Heart right ventricle (tissue), 16 donors: ENCODE measurements around the gene ACTN1. TPM values are rescaled to one million over a fixed set of nuclear protein-coding genes. Genes with fewer than 3 reads are reported as not detected.

ENCODE experiments used
- ATAC-seq, 8 donors: fragments of 200-7000 bp; cut with Tn5 transposase; one replicate each; pipeline ENCODE4 v1.9.1; 2020; ENCODE audit warnings: mild to moderate bottlenecking in 8 of 8, moderate library complexity in 8 of 8, moderate number of reproducible peaks in 1 of 8
- DNase-seq, 2 donors: peaks; one replicate each; pipeline ENCODE4 v3.0.0-alpha.2; 2020
- H3K27ac ChIP-seq, 10 donors: fragments of 200-600 bp; sonication (generic) in 2 of 10; one replicate each; pipeline versions ENCODE4 v1.5.0 to v1.8.0; 2020 to 2022; ENCODE audit warnings: mild to moderate bottlenecking in 3 of 10
- H3K27me3 ChIP-seq, 7 donors: fragments of 200-600 bp; one replicate each; pipeline ENCODE4 v1.8.0; 2021 to 2022; ENCODE audit warnings: mild to moderate bottlenecking in 2 of 7
- H3K36me3 ChIP-seq, 9 donors: fragments of 200-600 bp; sonication (generic) in 1 of 9; one replicate each; pipeline versions ENCODE4 v1.5.0 to v1.8.0; 2020 to 2022; ENCODE audit warnings: mild to moderate bottlenecking in 2 of 9
- H3K4me1 ChIP-seq, 9 donors: fragments of 200-600 bp; sonication (generic) in 1 of 9; one replicate each; pipeline versions ENCODE4 v1.5.0 to v1.8.0; 2020 to 2022; ENCODE audit warnings: mild to moderate bottlenecking in 4 of 9
- H3K4me3 ChIP-seq, 10 donors: fragments of 200-600 bp; sonication (generic) in 2 of 10; one replicate each; pipeline versions ENCODE4 v1.5.0 to v1.8.0; 2020 to 2022; ENCODE audit warnings: mild to moderate bottlenecking in 7 of 10, moderate library complexity in 2 of 10
- H3K9me3 ChIP-seq, 11 donors: fragments of 200-600 bp in 10 of 11; sonication (generic) in 2 of 11; one replicate each; pipeline versions ENCODE4 v1.5.0 to v1.8.0; 2013 to 2022; ENCODE audit warnings: mild to moderate bottlenecking in 2 of 11, control low read depth in 1 of 11, moderate library complexity in 1 of 11
- WGBS, 2 donors: extraction: QIAGEN DNeasy Blood & Tissue Kit; methylation state at CpG; one replicate each; pipeline ENCODE4 v1.1.7; 2013; ENCODE audit warnings: inconsistent platforms in 1 of 2; 5-methylcytosine and 5-hydroxymethylcytosine counted together
- intact Hi-C, 10 donors: fragments of 100-400 bp; cut with DNase I; formaldehyde crosslinking; loops; one replicate each; pipeline versions ENCODE4 v1.11.1 to v1.14.2; 2022
- polyA plus RNA-seq, 2 donors: library from polyadenylated mRNA; stranded (reverse); fragments of 200-250 nt; gene quantifications; one replicate each; pipeline ENCODE4 v1.2.3, GENCODE V29; 2013
- total RNA-seq, 10 donors: library from RNA; stranded (reverse); fragmentation: NEBNext Ultra II Directional in 3 of 10; extraction: Animal tissue kit (Norgen Biotek cat#: 25700) in 3 of 10; gene quantifications; one replicate each; pipeline versions ENCODE4 v1.2.1 to v1.2.4, GENCODE V29; 2021 to 2023
- TF ChIP-seq, protein P1 (sequence below), 9 donors: fragments of 200-600 bp; sonication (generic) in 2 of 9; IDR thresholded peaks; one replicate each; pipeline versions ENCODE4 v1.5.0 to v1.8.0; 2021 to 2022; ENCODE audit warnings: antibody characterized with exemption in 9 of 9, mild to moderate bottlenecking in 5 of 9, moderate library complexity in 1 of 9
- donor health status: Arrhythmogenic right ventricular cardiomyopathy.
- donor health status: ischemic (EF 13 %, LVEDD 7.1; RV severe dilation, severe dysfunction).
- donor health status: healthy with polysubstance abuse.
- donor health status: DM: no; HTN: yes; CAD: no.
- donor health status: DM: no; HTN: no; CAD: no.
- donor health status: ischemic (EF 25% LVEDD 6.9; RV normal size, moderate dysfunction).
- donor health status: ischemic (EF 25% LVEDD 5.7; RV mildly dilated, moderate dysfunction).
- donor health status: healthy.
- donor health status: DM: yes; HTN: yes; CAD: no.
- donor health status: Ischemic cardiomyopathy.
- donor health status: ischemic (EF 35%, LVEDD 5.7; RV mildly dilated, moderate dysfunction).
- donor health status: nonischemic (EF 11% LVEDD 7.7; RV severe dilation, severe dysfunction).
- donor health status: DM: yes; HTN: yes; CAD: no.
- donor health status: PGD.
- donor health status: ischemic (EF 29% LVEDD 5.4; RV normal size, mild dysfunction).
- donor health status: nonischemic (EF 23%, LVEDD 6.1; RV moderate dilation, normal function).

The ACTN1 gene
- total and polyA plus RNA-seq, 12 donors = 67.2 to 235 (median 104) TPM

- H3K9me3 ChIP-seq = peaks cover 0 to 5% (median 0%) of the 10 kb centered on the region in 11 donors
- H3K36me3 ChIP-seq = peaks cover 0 to 94% (median 32%) of the 10 kb centered on the region in 9 donors
- WGBS, 2 donors = 85% methylated on average over 9 of the region's 9 CpGs
- ATAC-seq = no peak
- H3K27me3 ChIP-seq = no peaks in the 10 kb centered on the region
- no peak for DNase-seq
- H3K4me3 ChIP-seq = no peak overlapping the region
- intact Hi-C loops = loop anchor here in 1 of 10 donors (5.0 kb wide), 1 partner anchor 56 kb away; the partner anchor contains the start of gene ACTN1
- H3K27ac ChIP-seq = peak overlapping the region in 3 of 10 donors; percentile 73 to 86 (median 75)
- H3K4me1 ChIP-seq = peaks cover 20 to 53% (median 41%) of the 10 kb centered on the region in 9 donors
- TF ChIP-seq, protein P1, sequence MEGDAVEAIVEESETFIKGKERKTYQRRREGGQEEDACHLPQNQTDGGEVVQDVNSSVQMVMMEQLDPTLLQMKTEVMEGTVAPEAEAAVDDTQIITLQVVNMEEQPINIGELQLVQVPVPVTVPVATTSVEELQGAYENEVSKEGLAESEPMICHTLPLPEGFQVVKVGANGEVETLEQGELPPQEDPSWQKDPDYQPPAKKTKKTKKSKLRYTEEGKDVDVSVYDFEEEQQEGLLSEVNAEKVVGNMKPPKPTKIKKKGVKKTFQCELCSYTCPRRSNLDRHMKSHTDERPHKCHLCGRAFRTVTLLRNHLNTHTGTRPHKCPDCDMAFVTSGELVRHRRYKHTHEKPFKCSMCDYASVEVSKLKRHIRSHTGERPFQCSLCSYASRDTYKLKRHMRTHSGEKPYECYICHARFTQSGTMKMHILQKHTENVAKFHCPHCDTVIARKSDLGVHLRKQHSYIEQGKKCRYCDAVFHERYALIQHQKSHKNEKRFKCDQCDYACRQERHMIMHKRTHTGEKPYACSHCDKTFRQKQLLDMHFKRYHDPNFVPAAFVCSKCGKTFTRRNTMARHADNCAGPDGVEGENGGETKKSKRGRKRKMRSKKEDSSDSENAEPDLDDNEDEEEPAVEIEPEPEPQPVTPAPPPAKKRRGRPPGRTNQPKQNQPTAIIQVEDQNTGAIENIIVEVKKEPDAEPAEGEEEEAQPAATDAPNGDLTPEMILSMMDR (IDR thresholded peaks at IDR 0.05) = no peak
Observed at GRCh38 chr14:68921049-68921448, 58.1 kb downstream of the ACTN1 start.

DNA sequence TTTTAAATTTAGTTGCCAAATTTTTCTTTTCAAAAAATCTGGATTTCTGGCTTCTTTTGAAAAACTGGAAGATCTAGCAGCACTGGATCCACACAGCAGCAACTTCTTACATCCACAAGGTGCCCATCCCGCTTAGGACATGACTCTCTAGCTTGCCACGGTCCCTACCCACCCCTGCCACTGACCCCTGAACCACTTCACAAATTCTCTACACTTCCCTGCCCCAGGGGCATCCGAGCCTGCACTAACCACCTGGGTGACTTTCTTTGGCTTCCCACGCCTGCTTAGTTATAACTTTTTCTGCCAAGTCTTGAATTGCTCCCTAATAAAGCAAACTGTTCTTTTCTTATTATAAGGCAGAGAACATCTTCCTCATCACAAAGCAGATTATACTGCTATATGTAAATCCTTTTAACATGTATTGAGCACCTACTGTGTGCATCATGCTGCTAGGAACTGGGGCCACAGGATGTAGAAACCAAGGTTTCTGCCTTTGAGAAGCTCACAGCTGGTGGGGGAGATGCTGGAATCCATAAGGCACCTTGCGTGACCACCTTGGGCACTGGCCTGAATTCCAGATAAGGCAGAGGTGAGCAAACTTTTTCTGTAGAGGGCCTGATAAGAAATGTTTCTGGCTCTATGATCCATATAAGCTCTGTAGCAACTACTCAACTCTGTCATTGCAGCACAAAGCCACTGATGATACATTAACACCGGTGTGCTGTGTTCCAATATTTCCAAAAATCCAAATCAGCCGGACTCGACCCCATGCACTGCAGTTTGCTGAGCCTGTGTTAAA is 59.8 kb downstream of the ACTN1 start:
- intact Hi-C loops = loop anchor here in 4 of 10 donors (5.0 to 10.0 kb wide), 4 partner anchors 58 to 175 kb away; partner anchors contain the start of gene ACTN1 (in 1 of the 4)
- no peak for DNase-seq
- Histone ChIP-seq H3K4me1 (peaks cover 13 to 49% (median 36%) of the 10 kb centered on the region in 9 donors), H3K27ac (no peak overlapping the region), H3K9me3 (no peaks in the 10 kb centered on the region), H3K27me3 (no peaks in the 10 kb centered on the region), H3K4me3 (no peak overlapping the region), H3K36me3 (peaks cover 0 to 95% (median 32%) of the 10 kb centered on the region in 9 donors)
- TF ChIP-seq, protein P1 (IDR thresholded peaks at IDR 0.05) = no peak
- WGBS, 2 donors = 95 to 96% methylated on average over 8 of the region's 8 CpGs
- no peak for ATAC-seq

DNA sequence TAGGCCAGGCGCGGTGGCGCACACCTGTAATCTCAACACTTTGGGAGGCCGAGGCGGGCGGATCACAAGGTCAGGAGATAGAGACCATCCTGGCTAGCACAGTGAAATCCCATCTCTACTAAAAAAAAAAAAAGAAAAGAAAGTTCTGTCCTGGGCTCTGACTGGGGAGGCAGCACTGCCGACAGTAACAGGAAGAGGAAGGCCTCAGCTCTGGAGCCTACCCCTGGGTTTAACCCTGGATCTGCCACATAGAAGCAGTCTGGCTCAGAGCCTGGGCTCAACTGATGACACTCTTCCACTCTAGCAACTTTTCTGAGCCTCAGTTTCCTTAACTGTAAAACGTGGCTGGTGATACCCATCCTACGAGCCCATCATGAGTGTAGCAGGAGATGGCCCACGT is 60.5 kb downstream of the ACTN1 start:
- Histone ChIP-seq H3K9me3 (no peaks in the 10 kb centered on the region), H3K27me3 (no peaks in the 10 kb centered on the region), H3K27ac (no peak overlapping the region), H3K4me3 (no peak overlapping the region), H3K36me3 (peaks cover 0 to 93% (median 27%) of the 10 kb centered on the region in 9 donors), H3K4me1 (peaks cover 13 to 49% (median 29%) of the 10 kb centered on the region in 9 donors)
- DNase-seq (no peak), ATAC-seq (no peak)
- intact Hi-C loops = loop anchor here in 4 of 10 donors (5.0 to 10.0 kb wide), 4 partner anchors 59 to 176 kb away; partner anchors contain the start of gene ACTN1 (in 1 of the 4)
- WGBS, 2 donors = 91 to 93% methylated on average over 10 of the region's 10 CpGs
- TF ChIP-seq, protein P1 (IDR thresholded peaks at IDR 0.05) = no peak

DNA sequence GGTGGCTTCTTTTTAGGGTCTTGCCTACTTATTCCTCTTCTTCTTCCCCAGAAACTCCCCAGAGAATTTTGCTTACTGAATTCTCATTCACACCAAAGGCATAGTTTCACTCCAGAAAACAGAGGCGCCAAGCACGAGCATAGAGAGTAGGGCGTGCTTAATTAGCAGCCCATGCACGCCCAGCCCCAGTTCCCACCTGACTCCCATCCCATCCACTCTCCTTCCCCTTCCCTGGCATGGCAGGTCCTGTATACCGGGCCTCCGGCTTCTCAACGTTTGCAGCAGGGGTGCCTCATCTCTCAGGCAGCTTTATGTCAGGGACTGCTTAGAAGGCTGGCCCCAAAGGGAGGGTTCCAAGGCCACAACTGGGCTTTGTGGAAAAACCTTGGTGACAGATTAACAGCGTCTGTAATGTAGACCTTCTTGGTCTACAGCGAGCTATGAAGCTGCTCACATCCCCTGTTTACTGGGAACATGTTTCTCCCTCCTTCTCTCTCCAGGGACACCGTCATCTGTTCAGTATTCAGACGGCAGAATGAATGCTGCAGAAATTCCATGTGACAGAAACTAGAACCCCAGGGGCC is 62.7 kb downstream of the ACTN1 start:
- Histone ChIP-seq H3K27me3 (no peaks in the 10 kb centered on the region), H3K27ac (peak overlapping the region in 1 of 10 donors; percentile 26), H3K9me3 (no peaks in the 10 kb centered on the region), H3K36me3 (peaks cover 0 to 94% (median 27%) of the 10 kb centered on the region in 9 donors), H3K4me3 (no peak overlapping the region), H3K4me1 (peaks cover under 1 to 49% (median 13%) of the 10 kb centered on the region in 9 donors)
- TF ChIP-seq, protein P1 (IDR thresholded peaks at IDR 0.05) = no peak
- 83 to 86% methylated on average over 11 of the region's 11 CpGs for WGBS, 2 donors
- DNase-seq = no peak
- intact Hi-C loops = loop anchor here in 4 of 10 donors (5.0 to 10.0 kb wide), 4 partner anchors 61 to 178 kb away; partner anchors contain the start of gene ACTN1 (in 1 of the 4)
- no peak for ATAC-seq
